ENCODE results near the gene LAMTOR3.

LAMTOR3 gene

GRCh38 chr4:99894161-99894997 lies at the start of gene LAMTOR3:
Gene LAMTOR3 (minus strand): TSS chr4:99894427. CDS start chr4:99893963, 464 bp downstream.
- DNase-seq = peak; percentile 91

GRCh38 chr4:99938243-99938753 lies 44.1 kb upstream of the LAMTOR3 start:
- no peak for DNase-seq

GRCh38 chr4:99934891-99935290 lies 40.7 kb upstream of the LAMTOR3 start:
- DNase-seq = no peak

- no peak for DNase-seq
Observed at GRCh38 chr4:99927566-99927965, 33.3 kb upstream of the LAMTOR3 start.

GRCh38 chr4:99921174-99921573 lies 26.9 kb upstream of the LAMTOR3 start:
- no peak for DNase-seq

GRCh38 chr4:99918656-99919055 lies 24.4 kb upstream of the LAMTOR3 start:
- DNase-seq = no peak

- DNase-seq = no peak
Observed at GRCh38 chr4:99917575-99917974, 23.3 kb upstream of the LAMTOR3 start.

- DNase-seq = no peak
Observed at GRCh38 chr4:99915449-99915848, 21.2 kb upstream of the LAMTOR3 start.

GRCh38 chr4:99894998-99895397 lies 771 bp upstream of the LAMTOR3 start:
- no peak for DNase-seq

- no peak for DNase-seq
Observed at GRCh38 chr4:99893839-99894160, 427 bp downstream of the LAMTOR3 start.

GRCh38 chr4:99893029-99893428 lies 1.2 kb downstream of the LAMTOR3 start:
- no peak for DNase-seq

- no peak for DNase-seq
Observed at GRCh38 chr4:99891351-99891750, 2.9 kb downstream of the LAMTOR3 start.

- no peak for DNase-seq
Observed at GRCh38 chr4:99887837-99888236, 6.4 kb downstream of the LAMTOR3 start.

- no peak for DNase-seq
Observed at GRCh38 chr4:99886146-99886545, 8.1 kb downstream of the LAMTOR3 start.

GRCh38 chr4:99885687-99886086 lies 8.5 kb downstream of the LAMTOR3 start:
- DNase-seq = no peak

- peak; percentile 51 for DNase-seq
Observed at GRCh38 chr4:99885063-99885664, 9.1 kb downstream of the LAMTOR3 start.

GRCh38 chr4:99879458-99879857 lies 14.8 kb downstream of the LAMTOR3 start:
- DNase-seq = no peak

GRCh38 chr4:99878604-99879003 lies 15.6 kb downstream of the LAMTOR3 start:
- no peak for DNase-seq

- no peak for DNase-seq
Observed at GRCh38 chr4:99876946-99877345, 17.3 kb downstream of the LAMTOR3 start.

GRCh38 chr4:99875071-99875470 lies 19.2 kb downstream of the LAMTOR3 start:
- no peak for DNase-seq

- DNase-seq = no peak
Observed at GRCh38 chr4:99872570-99872969, 21.7 kb downstream of the LAMTOR3 start.

GRCh38 chr4:99868126-99868596 lies 26.1 kb downstream of the LAMTOR3 start:
- DNase-seq = peak; percentile 80

- DNase-seq = no peak
Observed at GRCh38 chr4:99863804-99864203, 30.4 kb downstream of the LAMTOR3 start.
